ENCODE data around the gene C2.
"Not testable (repeated sequence)": the region's sequence is repeated elsewhere in the genome, so short reads cannot be mapped to it uniquely, and the experiment has no call there.

The C2 gene

GRCh38 chr6:31958741-31959739, 31.5 kb downstream of the C2 start, which contains the start of the genes NELFE and SKIC2:
TSS of gene NELFE (minus strand) at chr6:31958971. CDS start at chr6:31958446, 525 bp downstream.
TSS of gene SKIC2 (plus strand) at chr6:31959175. CDS start at chr6:31959193, 18 bp downstream.
- DNase-seq: peak; percentile 98

- DNase-seq: no peak
Measured at GRCh38 chr6:31961616-31962015, 34.1 kb downstream of the C2 start.

DNA sequence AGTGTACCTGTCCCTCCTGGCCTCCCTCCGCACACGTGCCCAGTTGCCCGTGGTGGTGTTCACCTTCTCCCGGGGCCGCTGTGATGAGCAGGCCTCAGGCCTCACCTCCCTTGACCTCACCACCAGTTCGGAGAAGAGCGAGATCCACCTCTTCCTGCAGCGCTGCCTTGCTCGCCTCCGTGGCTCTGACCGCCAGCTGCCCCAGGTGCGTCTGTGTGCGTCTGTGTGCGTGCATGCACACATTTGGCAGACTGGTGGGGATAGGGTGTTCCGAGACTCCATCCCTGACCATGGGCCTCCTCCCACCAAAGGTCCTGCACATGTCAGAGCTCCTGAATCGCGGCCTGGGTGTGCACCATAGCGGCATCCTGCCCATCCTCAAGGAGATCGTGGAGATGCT, 36.4 kb downstream of the C2 start:
- no peak for DNase-seq

GRCh38 chr6:31965700-31966099, 38.2 kb downstream of the C2 start:
- DNase-seq: no peak

GRCh38 chr6:31966506-31966905, 39.0 kb downstream of the C2 start:
- no peak for DNase-seq

DNA sequence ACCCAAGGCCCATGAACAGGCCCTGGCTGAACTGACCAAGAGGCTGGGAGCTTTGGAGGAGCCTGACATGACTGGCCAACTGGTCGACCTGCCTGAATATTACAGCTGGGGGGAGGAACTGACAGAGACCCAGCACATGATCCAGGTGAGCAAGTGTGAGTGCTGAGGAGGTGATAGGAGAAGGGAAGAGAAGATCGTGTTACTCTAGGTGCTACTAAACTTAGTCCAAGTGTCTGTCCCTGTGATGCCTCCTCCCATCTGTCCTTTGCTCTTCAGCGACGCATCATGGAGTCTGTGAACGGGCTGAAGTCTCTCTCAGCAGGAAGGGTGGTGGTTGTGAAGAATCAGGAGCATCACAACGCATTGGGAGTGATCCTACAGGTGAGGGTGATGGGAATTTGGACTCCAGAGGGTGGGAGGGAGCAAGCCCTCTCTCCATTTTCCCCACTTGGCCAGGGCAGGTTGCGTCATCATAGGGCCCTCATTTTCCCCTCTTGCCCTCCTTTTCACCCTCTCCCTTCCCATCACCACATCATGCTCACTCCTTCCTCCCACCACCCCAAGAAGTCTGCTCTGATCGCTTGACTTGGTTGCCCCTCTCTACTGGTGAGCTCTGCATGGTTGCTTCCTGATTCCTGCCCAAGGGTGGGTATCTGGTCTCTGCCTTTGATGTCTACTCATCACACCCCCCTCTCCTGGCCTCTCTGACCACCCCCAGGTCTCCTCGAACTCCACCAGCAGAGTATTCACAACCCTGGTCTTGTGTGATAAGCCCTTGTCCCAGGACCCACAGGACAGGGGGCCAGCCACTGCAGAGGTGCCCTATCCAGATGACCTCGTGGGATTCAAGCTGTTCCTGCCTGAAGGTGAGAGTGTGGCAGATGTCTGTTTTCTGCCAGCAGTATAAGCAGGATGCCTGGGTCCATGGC, 39.7 kb downstream of the C2 start:
- DNase-seq: no peak

DNA sequence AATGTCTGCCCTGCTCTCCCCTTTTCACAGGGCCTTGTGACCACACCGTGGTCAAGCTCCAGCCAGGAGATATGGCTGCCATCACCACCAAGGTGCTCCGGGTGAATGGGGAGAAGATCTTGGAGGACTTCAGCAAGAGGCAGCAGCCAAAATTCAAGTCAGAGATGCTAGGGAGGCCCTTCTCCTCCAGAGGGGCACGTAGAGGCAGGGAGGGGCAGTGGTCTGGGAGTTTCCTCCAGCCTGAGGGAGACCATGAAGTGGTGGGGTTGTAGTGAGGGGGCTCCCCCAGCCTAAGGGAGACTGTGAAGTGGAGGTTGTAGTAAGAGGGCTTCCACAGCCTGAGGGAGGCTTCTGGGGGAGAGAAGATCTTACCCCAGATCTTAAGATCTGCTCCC, 40.4 kb downstream of the C2 start:
- no peak for DNase-seq

DNA sequence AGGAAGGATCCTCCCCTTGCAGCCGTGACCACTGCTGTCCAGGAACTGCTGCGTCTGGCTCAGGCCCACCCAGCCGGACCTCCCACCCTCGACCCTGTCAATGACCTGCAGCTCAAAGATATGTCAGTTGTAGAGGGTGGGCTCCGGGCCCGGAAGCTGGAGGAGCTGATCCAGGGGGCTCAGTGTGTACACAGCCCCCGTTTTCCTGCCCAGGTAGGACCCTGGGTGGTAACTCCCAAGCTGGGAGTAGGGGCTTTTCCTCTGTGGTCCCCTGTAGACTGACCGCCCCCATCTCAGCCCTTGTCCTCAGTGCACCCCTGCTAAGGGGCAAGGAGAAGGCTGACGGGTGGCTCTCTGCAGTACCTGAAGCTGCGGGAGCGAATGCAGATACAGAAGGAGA, 40.8 kb downstream of the C2 start:
- no peak for DNase-seq

GRCh38 chr6:31968791-31969711, 41.5 kb downstream of the C2 start:
- DNase-seq: no peak

- DNase-seq: no peak
Measured at GRCh38 chr6:31969712-31970603, 42.4 kb downstream of the C2 start.

- no peak for DNase-seq
Measured at GRCh38 chr6:31970604-31971271, 43.2 kb downstream of the C2 start.

DNA sequence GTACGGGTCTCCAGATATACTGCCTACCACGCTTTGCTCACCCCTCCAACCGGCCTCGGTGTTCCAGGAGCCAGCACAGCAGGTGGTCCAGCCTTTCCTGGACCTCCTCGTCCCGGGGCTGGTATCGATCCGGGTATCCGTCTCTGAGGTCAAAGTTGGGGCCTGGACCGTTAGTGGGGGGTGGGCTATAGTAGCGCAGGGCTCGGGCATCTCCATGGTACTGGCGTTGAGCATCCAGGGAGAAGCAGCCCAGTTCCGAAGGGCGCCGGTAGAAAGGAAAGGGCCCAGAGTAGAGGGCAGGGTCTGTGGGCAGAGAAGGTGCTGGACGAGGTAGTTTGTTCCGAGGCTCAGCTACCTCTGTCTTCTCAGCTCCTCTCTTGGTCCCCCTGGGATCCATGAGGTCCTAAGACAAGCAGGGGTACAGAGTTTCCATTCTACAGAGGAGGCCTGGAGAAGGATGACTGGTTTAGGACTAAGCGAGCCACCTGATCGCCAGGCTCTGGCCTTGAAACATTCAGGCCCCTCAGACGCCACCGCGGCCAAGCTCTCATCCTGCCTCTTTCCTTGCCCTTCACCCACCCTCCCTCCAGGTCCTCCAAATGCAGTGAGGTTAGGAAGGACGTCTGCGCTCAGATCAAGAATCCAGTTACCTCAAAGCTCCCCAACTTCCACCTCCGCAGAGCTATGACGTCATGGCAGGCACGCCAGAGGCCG, 43.9 kb downstream of the C2 start:
- DNase-seq: no peak

GRCh38 chr6:31971993-31972708, 44.6 kb downstream of the C2 start, which contains the start of gene DXO:
TSS of gene DXO (minus strand) at chr6:31972138. CDS start at chr6:31971675, 463 bp downstream.
- peak; percentile 96 for DNase-seq

DNA sequence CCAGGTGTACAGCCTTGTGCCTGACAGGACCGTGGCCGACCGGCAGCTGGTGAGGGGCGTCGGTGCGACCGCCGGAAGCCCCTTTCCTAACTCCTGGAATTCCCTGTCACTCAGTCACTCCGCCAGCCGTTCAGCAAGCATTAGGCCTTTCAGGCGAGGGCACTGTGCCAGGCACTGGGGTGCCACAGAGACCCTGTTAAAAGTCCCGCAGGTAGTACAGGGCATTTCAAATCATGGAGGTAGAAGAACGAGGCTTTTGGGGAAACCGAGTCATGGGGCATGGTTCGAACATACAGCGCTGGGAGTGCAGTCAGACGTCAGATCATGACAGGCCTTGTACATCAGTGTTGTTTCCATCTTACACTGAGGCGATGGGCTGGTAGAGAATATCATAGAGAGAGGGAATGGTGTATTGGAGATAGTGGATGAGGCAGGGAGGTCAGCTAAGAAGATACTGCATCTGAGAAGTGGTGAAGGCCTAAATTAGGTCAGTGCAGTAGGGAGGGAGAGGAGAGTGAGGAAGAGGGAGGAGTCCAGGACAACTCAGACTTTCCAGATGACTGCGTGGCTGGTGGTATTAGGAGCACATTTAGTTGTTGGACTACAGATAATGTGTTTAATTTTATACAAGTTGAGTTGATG, 45.3 kb downstream of the C2 start:
- DNase-seq: no peak

DNA sequence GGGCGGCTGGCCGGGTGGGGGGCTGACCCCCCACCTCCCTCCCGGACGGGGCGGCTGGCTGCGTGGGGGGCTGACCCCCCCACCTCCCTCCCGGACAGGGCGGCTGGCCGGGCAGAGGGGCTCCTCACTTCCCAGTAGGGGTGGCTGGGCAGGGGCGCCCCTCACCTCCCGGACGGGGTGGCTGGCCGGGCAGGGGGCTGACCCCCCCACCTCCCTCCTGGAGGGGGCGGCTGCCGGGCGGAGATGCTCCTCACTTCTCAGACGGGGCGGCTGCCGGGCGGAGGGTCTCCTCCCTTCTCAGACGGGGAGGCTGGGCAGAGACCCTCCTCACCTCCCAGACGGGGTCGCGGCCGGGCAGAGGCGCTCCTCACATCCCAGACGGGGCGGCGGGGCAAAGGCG, 48.5 kb downstream of the C2 start:
- not testable (repeated sequence) for DNase-seq

GRCh38 chr6:31977816-31978431, 50.4 kb downstream of the C2 start:
- no peak for DNase-seq

DNA sequence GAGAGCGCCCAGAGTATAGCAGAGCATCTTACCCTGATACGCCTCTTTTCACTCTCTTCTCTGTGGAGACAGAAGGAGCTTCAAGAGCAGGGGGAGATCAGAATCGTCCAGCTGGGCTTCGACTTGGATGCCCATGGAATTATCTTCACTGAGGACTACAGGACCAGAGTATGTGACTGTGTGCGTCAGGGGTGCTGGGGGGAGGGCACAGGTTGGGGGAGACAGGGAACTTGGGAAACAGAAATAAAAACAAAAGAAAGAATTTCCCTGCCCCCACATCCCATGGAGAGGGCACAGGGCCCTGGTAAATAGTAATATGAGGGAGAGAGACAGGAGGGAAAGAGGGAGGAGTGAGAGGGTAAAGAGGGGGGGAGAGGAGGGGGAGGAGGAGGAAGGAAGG, 51.3 kb downstream of the C2 start:
- DNase-seq: no peak

Measured in CD4-positive, alpha-beta T cell treated with Interleukin-6 for 4 hours (primary cell).